Ectodermal cell (in vitro differentiated cells): ENCODE data around the gene TOM1L2.

Source experiments
- H3K27ac ChIP-seq: 2 replicates; pipeline ENCODE4 v1.7.0; 2013; ENCODE audit warnings: mild to moderate bottlenecking, low read depth, low read length; ENCODE audit not compliant: insufficient read depth, poor library complexity, severe bottlenecking
- H3K27me3 ChIP-seq: 2 replicates; pipeline ENCODE4 v1.7.0; 2013; ENCODE audit warnings: mild to moderate bottlenecking, low read length; ENCODE audit not compliant: insufficient read depth, control insufficient read depth, poor library complexity, severe bottlenecking
- H3K36me3 ChIP-seq: one replicate; pipeline ENCODE4 v1.7.0; 2013; ENCODE audit warnings: low read length; ENCODE audit not compliant: control insufficient read depth, insufficient read depth
- H3K4me1 ChIP-seq: one replicate; pipeline ENCODE4 v1.7.0; 2013; ENCODE audit warnings: low read length; ENCODE audit not compliant: control insufficient read depth, insufficient read depth
- H3K4me3 ChIP-seq: 2 replicates; pipeline ENCODE4 v1.7.0; 2013; ENCODE audit warnings: low read depth, low read length, control low read depth; ENCODE audit not compliant: insufficient read depth
- H3K9me3 ChIP-seq: 2 replicates; pipeline ENCODE4 v1.7.0; 2013; ENCODE audit warnings: mild to moderate bottlenecking, low read length, moderate library complexity; ENCODE audit not compliant: control insufficient read depth
- WGBS, 2 experiments: methylation state at CpG; one replicate each; pipeline ENCODE4 v1.1.7; 2013; ENCODE audit warnings: missing lambda C conversion rate in 2 of 2; 5-methylcytosine and 5-hydroxymethylcytosine counted together

TOM1L2 gene

DNA sequence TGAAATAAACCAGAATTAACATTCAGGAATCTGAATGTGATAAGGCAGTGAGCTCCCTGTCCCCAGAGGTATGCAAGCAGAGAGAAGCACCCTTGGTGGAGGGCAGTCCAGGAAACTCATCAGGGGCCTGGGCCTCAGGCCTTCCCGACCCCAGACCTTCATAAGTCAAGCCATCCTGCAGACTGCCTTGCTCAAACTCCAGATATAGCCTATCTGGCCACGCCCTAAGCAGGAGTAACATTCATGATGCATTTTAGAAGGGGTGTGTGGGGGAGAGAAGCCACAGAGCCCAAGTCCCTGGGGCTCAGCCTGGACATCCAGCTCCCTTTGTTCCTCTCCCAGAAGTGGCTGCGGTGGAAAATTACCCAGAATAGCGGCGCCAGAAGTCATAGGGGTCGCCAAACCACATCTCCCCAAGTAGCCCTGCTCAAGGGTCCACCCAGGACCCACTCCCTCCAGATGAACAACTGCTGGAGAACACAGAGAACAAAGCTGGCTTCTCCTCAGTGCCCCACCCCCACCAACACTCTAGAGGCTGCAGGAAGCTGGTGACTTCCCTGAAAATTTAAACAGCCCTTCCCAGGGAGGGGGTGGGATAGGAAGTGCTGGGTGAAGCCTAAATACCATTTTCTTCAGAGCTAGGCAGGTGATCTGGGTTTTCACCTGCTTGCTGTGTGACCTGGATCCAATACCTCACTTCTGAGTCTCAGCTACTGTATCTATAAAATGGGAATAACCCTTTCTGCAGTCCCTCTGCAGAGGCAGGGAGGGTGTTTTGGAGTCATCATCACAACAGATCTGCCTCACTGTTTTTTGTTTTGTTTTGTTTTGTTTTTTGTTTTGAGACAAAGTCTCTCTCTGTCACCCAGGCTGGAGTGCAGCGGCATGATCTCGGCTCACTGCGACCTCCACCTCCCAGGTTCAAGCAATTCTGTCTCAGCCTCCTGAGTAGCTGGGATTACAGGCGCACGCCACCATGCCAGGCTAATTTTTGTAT, 133.9 kb downstream of the TOM1L2 start:
- Histone ChIP-seq H3K9me3 (no peaks in the 10 kb centered on the region), H3K4me1 (peaks cover 47% of the 10 kb centered on the region), H3K27ac (peak overlapping the region; percentile 42), H3K4me3 (no peak overlapping the region), H3K36me3 (no peaks in the 10 kb centered on the region), H3K27me3 (no peaks in the 10 kb centered on the region)
- WGBS, 2 experiments: 69 to 70% methylated on average over 11 of the region's 11 CpGs

DNA sequence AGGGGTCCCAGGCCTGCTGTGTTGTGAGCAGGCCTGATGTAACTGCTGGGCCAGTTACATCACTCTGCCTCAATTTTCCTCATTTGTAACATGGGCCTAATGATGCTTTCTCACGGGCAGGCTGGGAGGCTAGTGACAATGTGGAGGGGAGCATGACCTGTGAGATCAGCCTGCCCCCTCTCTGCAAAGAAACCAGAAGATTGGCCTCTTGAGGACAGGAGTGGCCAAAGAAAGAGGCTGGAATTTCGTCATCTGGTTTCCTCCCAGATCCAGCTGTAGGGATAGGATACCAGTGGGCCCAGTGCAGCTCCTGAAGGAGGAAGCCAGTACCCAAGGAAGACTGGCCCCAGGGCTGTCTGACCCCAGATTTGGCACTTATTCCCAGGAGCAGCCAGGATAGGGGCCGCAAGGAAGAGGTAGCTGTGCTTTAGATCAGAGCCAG, 134.8 kb downstream of the TOM1L2 start:
- WGBS, 2 experiments: 68 to 81% methylated on average over 3 of the region's 3 CpGs
- peaks cover 47% of the 10 kb centered on the region for H3K4me1 ChIP-seq
- peak overlapping the region; percentile 87 for H3K27ac ChIP-seq
- H3K9me3 ChIP-seq: no peaks in the 10 kb centered on the region
- no peaks in the 10 kb centered on the region for H3K27me3 ChIP-seq
- H3K4me3 ChIP-seq: peak overlapping the region; percentile 58
- H3K36me3 ChIP-seq: no peaks in the 10 kb centered on the region

DNA sequence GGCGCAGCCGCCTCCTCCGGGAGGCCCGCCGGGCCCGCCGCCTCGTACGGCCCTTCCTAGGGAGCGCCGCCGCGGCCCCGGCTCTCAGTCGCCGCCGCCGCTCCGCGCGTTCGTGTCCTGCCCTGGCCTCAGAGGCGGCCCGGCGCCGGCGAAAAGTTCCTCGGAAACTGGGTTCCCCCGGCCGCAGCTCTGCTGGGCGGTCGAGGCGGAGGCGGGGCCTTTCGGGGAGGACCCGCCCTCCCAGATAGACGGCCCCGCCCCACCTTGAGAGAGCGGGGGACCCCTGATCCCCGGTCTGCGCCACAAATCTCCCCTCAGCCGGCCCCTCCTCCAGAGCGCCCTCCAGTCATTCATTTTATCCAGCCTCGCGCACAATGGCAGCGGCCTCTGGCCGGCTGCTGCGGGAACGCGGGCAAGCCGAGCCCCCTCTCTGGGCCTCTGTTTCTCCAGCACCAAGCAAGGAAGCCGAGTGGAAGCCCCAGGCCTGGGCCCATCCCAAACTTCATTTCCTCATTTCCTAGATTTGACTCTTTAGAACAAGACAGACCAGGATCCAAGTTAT, 135.3 kb downstream of the TOM1L2 start, which contains the start of gene SREBF1:
Gene SREBF1 (minus strand): TSS at position 169 of the 562 bp plus-strand sequence. CDS start 169 bp downstream, outside the sequence.
- H3K27ac ChIP-seq: peak within 1 kb of the TSS; percentile 87
- H3K4me3 ChIP-seq: peak within 1 kb of the TSS; percentile 58
- H3K27me3 ChIP-seq: no peaks in the 10 kb centered on the region
- no peaks in the 10 kb centered on the region for H3K9me3 ChIP-seq
- H3K36me3 ChIP-seq: no peaks in the 10 kb centered on the region
- WGBS, 2 experiments: 2% methylated on average over 52 of the region's 52 CpGs
- H3K4me1 ChIP-seq: peaks cover 47% of the 10 kb centered on the region

DNA sequence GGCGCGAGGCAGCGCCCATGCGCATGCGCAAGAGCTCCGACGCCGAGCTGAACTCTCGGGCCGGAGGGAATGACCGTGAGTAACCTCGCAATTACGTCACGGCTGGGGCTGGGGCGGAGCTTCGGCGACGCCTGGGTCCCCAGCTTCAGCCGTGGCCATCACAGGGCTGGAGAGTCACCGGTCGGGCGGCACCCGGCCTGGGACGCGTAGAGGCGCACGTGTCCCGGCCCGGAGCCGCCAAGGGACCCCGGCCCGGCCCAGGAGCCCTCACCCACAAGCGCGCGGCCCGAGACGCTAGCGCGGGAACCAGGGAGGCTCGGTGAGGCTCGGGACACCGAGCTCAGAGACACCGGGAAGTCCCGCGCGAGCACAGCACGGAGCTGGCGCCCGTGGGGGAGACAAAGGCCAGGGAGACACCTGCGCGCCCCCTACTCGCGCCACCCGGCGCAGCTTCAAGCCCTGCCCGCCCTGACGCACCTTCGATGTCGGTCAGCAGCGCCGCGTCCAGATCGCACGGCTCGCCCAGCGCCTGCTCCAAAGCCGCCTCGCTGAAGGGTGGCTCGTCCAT, 135.9 kb downstream of the TOM1L2 start:
- peak overlapping the region; percentile 87 for H3K27ac ChIP-seq
- 0% methylated on average over 69 of the region's 69 CpGs for WGBS, 2 experiments
- H3K9me3 ChIP-seq: no peaks in the 10 kb centered on the region
- H3K36me3 ChIP-seq: no peaks in the 10 kb centered on the region
- H3K4me1 ChIP-seq: peaks cover 47% of the 10 kb centered on the region
- H3K27me3 ChIP-seq: no peaks in the 10 kb centered on the region
- peak overlapping the region; percentile 58 for H3K4me3 ChIP-seq

DNA sequence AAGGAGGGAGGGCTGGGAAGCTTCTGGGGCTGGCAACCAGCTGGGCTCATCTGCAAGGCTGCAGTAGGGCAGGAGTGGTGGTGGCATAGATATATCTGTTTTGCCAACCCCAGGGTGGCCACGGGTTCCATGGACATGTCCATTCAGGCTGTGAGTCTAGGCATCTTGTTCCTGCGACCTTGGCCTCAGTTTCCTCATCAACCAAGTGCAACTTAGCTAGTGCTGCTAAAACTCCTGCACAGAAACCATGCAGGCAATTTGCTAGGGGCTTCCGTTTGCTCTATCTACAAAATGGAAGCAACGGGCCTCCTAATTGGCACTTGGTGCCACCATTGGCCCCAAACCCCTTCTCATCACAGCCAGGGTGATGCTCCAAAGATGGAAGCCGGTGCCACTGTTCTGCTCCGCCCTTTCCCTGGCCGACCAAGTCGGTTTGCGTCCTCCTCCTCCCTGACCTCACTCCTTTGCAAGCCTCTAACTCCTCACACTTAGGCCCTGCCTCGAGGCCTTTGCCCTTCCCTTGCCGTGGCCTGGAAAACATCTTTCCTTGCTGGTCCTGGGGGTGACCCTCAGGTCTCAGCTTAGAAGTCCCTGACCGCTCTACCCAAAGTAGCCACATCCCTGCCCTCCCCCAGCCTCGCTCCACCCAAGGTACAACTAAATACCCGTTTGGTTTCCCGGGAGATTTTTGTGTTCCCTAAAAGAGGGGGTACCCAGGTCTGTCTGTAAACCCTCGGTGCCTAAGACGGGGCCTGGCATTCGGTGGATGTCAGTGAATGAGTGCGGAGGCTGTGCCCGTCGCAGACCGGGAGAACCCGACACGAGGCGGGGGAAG, 136.6 kb downstream of the TOM1L2 start:
- Histone ChIP-seq H3K27me3 (no peaks in the 10 kb centered on the region), H3K4me1 (peaks cover 41% of the 10 kb centered on the region), H3K27ac (no peak overlapping the region), H3K36me3 (no peaks in the 10 kb centered on the region), H3K9me3 (no peaks in the 10 kb centered on the region), H3K4me3 (peak overlapping the region; percentile 58)
- WGBS, 2 experiments: 35% methylated on average over 25 of the region's 25 CpGs

DNA sequence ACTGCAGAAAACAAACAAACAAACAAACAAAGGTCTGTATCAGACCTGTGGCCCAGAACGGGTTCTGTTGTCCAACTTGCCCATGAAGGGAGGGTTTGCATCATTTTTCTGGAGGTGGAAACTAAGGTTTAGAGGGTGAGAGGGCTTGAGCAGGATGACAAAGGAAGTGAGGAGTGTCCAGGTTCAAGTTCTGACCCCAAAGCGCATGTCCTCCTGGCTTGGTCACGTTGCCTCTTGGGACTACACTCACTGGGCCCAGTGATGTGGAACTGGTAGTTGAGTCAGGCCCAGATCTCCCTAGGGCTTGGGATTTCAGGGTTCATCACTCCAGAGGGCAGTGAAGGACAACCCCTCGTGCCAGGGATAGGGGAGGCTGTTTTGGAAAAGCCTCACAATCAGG, 137.2 kb downstream of the TOM1L2 start:
- WGBS, 2 experiments: 92 to 94% methylated on average over 4 of the region's 4 CpGs
- Histone ChIP-seq H3K36me3 (no peaks in the 10 kb centered on the region), H3K27ac (no peak overlapping the region), H3K4me1 (peaks cover 36% of the 10 kb centered on the region), H3K4me3 (no peak overlapping the region), H3K9me3 (no peaks in the 10 kb centered on the region), H3K27me3 (no peaks in the 10 kb centered on the region)

DNA sequence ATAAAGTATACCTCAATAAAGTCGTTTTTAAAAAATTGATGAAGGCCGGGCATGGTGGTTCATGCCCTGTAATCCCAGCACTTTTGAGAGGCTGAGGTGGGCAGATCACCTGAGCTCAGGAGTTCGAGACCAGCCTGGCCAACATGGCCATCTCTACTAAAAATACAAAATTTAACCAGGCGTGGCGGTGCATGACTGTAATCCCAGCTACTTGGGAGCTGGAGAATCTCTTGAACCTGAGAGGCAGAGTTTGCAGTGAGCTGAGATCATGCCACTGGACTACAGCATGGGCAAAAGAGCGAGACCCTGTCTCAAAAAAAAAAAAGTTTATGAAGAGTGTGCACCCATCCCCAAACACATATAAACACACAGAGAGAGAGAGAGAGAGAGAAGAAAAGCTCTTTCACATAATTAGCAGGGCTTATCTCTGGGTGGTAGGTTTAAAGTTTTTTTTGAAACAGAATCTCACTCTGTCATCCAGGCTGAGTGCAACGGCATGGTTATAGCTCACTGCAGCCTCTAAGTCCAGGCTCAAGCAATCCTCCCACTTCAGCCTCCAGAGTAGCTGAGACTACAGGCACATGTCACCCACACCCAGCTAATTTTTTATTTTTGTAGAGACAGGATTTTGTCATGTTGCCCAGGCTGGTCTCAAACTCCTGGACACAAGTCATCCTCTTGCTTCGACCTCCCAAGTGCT, 138.4 kb downstream of the TOM1L2 start:
- Histone ChIP-seq H3K9me3 (no peaks in the 10 kb centered on the region), H3K4me3 (no peak overlapping the region), H3K27ac (no peak overlapping the region), H3K36me3 (no peaks in the 10 kb centered on the region), H3K27me3 (no peaks in the 10 kb centered on the region), H3K4me1 (peaks cover 28% of the 10 kb centered on the region)
- 95% methylated on average over 7 of the region's 8 CpGs for WGBS, 2 experiments

DNA sequence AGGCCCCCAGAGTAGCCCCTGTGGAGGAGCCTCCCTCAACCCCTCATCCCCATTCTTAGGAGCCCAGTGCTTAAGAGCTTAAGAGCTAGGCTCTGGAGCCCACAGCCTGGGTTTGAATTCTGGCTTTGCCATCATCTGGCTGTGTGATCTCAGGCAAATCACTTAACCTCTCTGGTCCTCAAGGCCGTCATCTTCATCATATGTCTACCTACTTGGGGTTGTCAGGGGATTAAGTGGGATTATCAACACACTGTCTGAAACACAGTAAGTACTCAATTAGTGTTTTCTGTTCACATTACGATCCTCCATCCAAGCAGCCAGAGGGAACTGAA, 140.2 kb downstream of the TOM1L2 start:
- WGBS, 2 experiments: 91 to 94% methylated on average over 2 of the region's 2 CpGs
- H3K4me1 ChIP-seq: peaks cover 11% of the 10 kb centered on the region
- H3K36me3 ChIP-seq: no peaks in the 10 kb centered on the region
- H3K4me3 ChIP-seq: no peak overlapping the region
- H3K27me3 ChIP-seq: no peaks in the 10 kb centered on the region
- H3K27ac ChIP-seq: no peak overlapping the region
- H3K9me3 ChIP-seq: no peaks in the 10 kb centered on the region

DNA sequence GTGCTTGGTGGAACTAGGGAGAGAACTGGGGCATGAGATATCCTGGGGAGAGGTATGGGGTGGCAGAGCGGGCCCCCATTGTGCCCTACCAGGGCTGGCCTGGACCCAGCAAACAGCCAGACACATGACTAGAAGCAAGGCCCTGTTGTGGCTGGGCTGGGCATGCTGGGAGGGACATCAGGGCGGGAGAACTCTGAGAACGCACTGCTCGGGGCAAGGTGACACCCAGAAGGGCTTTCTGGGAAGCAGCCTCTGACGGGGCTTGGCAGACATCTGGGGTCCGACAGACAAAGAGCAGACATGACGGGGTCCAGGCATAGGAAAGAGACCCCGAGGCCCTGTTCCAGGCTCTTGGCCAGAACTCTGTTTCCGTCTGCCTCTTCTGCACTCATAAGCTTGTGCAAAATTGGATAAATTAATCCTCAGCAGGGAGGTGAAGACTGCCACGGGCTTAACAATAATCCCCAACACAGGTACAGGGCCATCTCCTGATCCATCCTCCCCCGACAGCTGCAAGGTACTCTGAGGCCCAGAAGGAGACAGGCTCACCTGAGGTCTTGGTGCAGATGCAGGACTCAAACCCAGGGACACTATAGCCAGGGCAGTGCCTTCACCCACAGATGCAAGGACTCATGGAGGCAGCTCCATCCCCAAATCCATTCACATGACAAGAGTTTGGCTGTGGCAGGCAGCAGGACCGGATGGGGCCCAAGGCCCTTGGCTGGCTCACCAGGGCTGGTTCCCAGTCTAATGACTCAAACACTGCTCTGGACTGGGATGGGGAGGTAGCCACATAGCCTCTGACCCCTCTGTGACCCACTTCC, 140.8 kb downstream of the TOM1L2 start:
- no peak overlapping the region for H3K4me3 ChIP-seq
- H3K9me3 ChIP-seq: no peaks in the 10 kb centered on the region
- peaks cover 10% of the 10 kb centered on the region for H3K4me1 ChIP-seq
- H3K27me3 ChIP-seq: no peaks in the 10 kb centered on the region
- H3K36me3 ChIP-seq: no peaks in the 10 kb centered on the region
- no peak overlapping the region for H3K27ac ChIP-seq
- whole genome bisulfite sequencing, 2 experiments: 91% methylated on average over 12 of the region's 12 CpGs
